HG03432 (cell line): Measurements from ENCODE around the gene FHL2.

Experiments
- ATAC-seq: cut with Tn5 transposase; IDR thresholded peaks from one replicate; pipeline ENCODE4 v1.9.1; 2021; ENCODE audit warnings: mild to moderate bottlenecking, moderate library complexity; ENCODE audit not compliant: unreplicated experiment

FHL2 gene

DNA sequence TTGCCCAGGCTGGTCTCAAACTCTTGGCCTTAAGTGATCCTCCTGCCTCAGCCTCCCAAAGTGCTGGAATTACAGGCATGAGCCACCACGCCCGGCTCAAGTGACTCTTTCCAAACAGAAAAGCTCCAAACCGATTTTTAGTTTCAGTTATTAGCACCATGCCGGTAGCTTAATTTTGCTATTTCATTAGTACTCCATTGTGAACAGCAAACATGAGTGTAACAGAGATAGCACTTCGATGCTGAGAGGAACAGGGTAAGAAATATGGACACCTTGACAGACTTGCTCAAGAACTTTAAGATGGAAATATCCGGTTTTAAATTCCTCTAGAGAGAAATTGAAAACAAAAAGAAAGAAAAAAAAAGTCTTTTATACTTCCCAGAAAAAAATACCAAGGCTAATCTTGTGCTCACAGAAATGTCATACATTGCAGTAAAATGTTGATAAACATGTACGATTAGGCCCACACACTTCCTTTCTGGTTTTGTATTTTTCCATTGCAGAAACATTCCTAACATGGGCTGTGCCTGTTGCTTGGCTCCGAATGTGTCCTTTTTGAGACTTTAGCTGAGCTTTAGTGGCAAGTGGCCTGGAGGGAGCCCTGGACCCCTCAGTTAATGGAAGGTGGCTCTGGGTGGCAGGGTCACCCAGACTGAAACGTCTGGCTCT, 18.3 kb downstream of the FHL2 start:
- no peak for ATAC-seq

DNA sequence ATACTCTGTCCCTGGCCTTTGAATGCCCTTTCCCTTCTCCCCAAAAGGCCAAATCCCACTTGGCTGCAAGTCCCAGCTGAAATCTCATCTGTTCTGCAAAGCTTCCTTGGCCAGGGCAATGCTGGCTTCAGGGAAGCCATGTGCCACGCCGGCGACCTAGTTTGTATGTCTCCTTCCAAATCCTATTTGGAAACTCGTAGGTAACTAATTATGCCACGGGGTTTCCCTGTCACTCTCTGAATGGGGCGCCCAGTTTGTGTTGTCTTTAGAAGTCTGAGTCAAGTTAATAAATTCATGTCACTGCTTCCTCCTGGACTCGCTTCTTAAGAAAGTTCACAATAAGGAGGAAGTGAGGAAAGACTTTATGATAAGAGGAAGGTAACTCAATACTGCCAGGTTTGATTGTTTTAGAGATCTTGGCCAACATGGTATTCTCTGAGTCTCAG, 19.1 kb downstream of the FHL2 start:
- no peak for ATAC-seq

DNA sequence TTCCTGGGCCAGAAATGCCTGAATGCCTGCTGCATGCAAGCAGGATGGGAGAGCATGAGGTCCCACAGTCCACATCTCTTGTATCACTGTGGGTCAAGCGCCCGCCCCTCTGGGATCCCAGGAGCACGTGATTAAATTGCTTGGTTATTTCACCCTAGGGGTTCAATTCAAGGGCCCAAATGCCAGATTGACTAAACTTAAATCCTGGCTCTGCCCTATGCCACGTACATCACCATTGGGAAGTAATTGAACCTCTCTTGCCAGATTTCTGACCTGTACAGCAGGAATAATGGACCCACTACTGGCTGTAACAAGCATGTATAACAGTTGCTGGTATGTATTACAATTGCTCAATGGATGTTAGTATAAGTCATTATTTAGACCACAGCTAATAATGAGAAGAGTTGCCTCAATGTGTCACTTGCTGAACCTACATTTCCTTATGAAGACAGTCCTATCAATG, 19.9 kb downstream of the FHL2 start:
- ATAC-seq: no peak

DNA sequence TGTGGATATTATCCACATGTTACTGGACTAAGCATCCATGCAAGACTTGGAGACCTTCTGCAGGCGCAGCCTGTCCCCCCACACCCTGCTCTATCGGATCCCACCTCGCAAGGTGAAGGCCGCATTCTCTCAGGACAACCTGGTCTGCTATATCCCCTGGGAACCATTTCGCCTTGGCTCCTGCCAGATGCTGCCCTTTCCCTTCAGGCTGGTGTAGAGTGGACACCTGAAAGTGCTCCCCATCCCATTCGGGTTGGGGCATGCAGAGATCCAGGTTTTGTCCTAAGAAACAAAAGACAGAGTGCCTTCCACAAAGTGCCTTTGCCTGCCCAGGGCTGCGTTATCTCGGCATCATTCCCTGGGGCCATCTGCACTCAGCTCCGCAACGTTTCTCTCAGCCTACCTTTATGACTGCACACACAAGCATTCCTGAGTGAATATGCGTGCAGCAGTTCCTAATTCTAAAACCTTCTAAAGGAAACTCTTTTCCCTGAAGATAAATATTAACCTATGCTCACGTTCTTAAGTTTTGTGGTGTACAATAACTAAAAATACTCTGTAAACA, 20.5 kb downstream of the FHL2 start:
- no peak for ATAC-seq

DNA sequence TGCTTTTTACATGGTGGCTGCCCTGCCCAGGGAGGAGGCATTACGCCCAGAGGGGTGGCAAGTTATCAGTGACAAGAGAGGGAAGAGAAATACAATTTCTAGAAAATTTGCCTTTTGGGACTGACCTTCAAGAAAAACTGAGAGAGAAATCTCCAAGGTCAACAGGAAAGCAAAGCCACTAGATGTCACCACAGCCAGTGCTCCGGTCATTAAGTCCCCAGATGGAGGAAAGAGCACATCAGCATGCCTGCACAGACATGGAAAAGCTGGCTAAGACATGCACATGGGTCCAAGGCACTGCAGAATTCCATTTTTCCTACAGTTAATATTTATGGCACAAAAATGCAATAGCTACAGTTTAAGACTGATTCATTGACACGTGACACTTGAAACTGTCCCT, 21.0 kb downstream of the FHL2 start:
- no peak for ATAC-seq

DNA sequence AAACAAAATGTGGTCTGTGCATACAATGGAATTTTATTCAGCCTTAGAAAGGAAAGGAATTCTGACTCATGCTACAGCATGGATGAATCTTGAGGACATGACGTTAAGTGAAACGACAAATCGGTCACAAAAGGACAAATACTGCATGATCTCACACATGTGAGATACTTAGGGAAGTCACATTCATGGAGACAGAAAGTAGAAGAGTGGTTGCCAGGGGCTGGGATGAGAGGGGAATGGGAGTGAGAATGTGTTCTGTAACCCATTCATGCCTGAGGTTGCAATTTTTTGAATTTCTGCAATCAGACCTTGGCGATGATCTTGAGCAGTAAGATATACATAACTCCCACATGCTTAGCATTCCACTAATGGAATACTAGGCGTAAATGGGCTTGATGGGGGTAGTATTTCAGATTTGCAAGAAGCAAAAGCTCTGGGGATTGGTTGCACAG, 22.0 kb downstream of the FHL2 start:
- no peak for ATAC-seq

DNA sequence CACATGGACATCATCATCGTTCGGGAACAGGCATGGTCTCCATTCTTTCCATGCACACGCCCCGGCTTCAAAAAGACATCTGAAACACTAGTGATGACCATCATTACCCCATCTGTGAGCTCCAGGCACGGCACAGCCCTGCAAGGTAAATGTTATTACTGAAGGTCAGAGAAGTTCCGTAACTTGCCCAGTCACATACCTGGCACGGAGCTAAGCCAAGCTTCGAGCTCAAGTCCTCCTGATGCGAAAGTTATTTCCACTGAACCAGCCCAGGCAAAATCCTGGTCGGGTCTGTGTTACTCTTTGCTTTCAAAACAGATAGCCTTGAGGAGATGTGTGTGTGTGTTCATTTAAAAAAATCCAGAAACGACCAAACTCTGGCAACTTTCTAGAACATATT, 22.8 kb downstream of the FHL2 start:
- no peak for ATAC-seq

DNA sequence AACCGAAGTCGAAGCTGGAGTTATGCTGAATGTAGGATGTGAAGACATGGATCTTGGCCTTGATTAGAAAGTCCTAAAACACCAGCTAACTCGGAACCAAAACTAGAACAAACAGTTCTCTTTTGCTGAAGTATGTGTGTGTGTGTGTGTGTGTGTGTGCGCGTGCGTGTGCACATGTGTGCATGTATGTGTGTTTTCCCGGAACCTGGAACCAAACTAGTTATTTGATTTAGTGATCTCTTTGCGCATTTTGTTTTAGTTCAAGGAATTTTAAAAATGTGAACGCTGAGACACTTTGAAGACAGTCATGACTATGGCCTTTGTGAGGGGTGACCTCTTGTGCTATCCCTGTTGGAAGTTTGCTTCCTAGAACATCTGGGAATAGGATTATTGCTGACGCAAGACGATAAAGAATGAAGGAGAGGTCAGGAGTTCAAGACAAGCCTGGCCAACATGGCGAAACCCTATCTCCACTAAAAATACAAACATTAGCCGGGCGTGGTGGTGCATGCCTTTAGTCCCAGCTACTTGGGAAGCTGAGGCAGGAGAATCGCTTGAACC, 23.8 kb downstream of the FHL2 start:
- ATAC-seq: no peak

DNA sequence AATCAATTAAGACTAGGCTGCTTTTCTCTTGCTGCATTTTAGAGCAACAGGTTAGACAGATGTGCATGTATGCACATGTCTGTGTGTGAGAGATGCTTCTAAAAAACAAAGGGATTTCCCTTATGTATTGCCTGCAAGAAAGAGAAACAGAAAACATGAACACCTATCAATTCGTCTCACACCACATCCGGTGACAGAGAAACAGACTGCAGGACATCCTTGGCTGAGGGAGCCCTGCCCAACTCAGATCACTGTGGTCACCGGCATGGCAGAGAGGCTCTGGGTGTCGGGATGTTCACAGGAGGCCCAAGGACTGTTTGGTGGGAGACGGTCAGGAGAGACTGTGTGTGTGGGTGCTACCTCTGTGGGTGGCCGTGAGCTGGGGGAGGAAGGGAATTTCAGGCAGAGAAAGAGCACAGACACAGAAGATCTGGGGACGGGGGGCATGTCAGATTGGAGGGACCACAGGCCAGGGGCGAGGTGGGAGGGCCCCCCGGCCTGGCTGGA, 24.9 kb downstream of the FHL2 start:
- ATAC-seq: peak; percentile 92

DNA sequence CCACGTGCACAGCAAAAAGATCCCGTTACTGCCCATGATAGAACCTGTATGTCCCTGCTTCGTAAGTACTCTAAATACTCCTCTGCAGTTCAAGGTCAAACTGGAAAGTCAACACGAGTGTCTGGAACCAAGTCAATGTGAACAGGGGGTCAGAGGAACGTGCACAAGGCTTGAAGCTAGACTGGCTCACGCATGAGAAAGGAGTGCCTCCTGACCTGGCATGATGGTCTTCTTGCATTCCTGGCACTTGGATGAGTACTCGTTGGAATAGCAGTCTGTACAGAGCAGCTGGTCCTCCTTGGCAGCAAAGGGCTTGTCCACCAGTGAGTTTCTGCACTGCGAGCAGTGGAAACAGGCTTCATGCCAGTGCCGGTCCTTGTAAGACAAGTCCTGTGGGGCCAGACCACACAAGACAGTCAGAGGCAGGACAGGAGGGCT, 25.5 kb downstream of the FHL2 start:
- peak; percentile 26 for ATAC-seq

DNA sequence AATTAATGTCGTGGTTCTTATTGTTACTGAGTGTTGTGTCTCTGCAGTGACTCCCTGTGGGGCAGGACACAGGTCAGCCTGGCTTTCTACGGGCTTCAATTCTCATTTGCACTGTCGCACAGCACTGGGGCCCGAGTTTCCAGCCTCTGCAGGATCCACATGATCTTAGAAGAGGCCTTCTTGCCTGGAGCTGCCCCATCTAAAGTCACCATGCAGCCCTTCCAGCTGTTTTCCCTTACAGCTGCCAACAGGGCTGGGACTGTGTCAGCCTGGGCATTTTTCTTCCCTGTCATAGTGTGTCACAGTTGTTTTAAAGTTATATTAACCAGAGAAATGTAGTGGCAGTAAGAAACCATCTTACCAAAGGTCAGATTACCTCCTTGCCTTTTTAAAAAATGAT, 27.0 kb downstream of the FHL2 start:
- no peak for ATAC-seq

DNA sequence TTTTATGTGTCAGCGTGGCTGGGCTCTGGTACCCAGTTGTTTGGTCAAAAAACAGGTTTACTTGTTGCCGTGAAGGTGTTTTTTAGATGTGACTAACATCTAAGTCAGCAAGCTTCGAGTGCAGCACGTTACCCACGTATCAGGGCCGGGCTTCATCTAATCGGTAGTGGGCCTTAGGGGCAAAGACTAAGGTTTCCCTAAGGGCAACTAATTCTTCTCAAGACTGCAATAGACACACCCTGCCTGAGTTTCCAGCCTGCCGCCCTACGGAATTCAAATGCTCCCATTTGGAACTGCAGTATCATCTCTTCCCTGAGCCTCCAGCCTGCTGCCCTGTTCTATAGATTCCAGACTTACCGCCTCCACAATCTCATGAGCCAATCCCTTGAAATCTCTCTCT, 27.7 kb downstream of the FHL2 start:
- ATAC-seq: no peak

DNA sequence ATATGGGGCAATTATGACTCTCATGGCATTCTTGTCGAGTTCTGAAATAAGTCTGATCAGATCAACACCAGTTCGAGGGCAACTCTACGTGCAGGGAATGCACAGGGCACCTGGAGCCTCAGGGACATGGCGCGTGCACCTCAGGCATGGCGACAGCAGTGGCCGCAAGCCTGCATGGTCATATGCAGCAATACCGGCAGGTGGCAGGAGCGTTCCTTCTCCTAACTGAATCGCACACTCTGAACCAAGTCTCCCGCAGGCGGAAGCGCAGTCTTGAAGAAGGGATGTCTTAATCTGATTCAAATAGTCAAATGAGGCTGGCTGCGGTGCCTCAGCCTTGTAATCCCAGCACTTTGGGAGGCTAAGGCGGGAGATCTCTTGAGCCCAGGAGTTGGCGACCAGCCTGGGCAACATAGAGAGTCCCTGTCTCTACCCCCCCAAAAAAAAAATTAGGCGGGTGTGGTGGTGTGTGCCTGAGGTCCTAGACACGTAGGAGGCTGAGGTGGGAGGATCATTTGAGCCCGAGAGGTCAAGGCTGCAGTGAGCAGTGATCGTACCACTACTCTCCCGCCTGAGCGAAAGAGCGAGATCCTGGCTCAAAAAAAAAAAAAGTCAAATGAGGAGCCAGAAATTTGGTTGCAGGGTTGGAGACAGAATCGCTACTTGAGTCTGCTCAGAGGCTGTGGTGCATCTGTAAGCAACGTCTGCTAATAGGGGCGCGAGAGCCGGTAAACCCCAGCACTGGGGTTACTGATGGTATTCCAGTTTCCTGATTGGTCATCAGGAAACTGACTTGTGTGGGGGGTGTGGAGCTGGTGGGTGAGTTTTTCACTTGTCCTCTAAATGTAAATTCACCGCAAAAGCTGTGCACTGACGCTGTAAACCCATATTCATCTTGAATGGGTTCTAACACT, 28.8 kb downstream of the FHL2 start:
- ATAC-seq: peak; percentile 78

DNA sequence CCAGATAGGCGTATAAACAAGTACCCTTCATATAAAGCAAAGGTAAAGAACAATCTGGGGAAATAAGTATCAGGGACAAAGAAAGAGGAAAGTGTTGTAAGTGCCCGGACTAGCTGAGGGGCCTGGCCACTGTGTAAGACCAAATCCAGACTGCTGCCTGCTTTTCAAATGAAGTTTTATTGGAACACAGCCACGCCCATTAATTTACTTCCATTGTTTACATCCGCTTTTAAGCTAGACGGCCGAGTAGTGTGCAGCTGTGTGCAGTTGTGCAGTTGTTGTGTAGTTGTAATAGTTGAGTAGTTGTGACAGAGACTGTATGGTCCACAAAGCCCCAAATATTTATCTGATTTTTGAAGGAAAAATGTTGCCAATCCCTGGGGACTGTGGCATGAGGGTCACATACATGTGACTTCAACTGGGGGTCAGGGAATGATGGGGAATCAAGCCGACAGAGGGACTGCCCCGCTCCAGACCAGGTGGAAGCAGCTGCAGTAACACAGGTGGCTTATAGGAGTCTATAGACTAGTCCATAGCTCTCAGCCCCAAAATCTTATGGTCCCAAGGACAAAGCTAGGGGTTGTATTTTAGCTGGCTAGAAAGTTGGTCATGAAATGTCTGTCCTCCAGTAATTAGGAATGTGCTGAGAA, 30.0 kb downstream of the FHL2 start:
- ATAC-seq: no peak

DNA sequence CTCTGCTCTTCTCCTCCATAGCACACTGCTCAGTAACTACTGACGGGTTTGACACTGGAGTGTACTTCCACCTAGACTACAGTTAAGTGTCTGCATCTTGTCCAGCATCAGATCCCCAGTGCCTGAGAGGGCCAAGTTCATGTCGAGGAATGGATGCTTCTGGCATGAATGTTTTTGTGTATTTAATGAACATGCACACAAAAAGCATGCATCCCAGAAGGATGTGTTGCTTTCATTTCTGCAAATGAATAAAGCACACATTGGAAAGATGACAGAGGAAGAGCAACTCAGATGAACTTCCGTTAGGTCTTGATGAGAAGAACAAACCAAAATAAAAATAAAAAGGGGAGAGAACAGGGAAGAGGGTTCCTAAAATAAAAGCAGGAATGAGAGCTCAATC, 33.6 kb downstream of the FHL2 start:
- no peak for ATAC-seq

DNA sequence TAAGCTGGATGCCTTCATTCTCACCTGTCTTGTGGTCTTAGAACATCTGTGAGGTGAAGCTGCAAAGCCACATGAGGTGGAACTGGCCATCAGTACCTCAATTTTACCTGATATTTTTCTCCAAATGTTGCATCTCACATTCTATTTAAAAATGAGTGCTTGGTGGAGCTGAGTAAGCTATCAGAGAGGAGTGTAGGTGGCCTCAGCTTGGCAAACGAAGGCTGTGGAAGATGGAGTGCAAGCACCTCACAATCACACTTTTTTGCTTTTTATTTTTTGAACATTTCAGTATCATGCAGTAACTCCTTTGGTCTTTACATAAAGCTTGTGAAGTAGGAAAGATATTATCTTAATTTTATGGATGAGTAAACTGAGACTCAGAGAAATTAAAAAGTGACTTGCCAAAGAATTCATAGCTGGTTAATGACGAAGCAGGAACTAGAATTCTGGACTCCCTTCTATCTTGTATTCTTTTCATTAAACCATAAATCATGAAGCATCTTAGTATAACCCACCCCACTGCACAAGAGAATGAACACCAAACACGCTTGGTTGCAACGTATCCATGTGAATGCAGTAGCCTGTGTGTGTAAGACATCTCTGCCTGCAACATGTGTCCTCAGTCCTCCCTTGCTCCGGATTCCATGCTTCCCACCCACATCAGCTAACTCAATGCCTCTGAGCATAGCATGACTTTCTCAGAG, 34.3 kb downstream of the FHL2 start:
- ATAC-seq: no peak

DNA sequence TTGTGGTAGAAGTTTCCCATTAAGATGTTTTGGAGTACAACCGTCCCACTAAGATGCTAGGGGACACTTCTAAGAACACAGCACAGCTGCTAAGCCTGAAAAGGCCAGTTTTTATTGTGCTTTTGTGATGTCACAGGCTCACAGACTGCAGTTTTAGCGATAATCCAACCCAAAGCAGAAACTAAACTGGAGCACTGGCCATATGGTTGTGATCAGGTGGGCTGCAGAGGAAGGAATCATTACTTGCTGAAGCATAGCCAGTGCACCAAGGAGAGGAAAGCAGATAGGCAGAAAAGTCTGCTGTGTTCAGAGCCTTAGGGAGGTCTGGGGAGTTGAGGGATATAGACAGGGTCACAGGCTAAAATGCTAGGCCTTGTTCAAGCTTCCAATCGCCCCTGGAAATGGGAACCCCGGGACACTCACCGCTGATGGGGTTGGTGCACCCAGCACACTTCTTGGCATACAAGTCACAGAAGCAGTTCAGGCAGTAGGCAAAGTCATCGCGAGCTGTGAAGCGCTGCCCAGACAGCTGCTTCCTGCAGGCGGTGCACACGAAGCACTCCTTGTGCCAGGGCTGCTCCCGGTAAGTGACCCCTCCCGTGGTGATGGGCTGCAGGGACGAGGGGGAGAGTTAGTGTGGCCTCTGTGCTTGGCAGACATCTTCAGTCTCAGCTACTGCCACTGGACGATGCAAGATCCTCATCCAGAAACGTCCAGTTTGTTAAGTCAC, 35.8 kb downstream of the FHL2 start:
- no peak for ATAC-seq

DNA sequence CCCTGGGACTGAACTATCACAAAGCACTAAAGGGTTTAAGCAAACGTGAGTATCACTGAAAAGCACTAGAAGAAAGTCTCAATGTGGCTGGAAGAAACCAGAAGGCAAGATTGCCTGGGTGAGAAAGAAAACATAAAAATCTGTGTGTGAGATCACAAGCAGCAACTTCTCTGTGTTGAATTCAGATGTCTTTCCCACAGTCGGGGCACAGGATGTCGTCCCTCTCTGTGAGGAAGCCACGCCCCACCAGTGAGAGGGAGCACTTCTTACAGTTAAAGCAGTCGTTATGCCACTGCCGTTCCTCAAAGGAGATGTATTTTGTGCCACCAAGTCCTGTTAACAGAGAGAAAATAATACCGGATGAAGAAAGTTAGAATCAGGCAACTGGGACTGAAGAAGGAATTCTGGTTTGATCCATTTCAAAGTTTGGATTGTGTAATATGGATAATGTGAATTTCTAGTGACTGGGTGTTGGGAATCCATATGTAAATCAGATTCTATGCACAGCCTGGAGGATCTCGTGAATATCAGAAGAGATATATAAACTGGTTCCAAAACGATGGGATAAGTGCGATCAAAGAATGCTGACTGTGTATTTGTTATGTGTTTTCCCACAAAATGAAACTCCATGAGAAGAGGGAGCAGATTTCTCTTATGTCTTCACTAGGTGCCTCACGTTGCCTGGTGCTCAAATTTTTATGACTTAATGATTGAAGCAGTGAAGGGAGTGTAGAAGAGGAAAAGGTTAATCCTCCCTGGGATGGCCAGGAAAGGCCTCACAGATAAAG, 37.6 kb downstream of the FHL2 start:
- no peak for ATAC-seq

DNA sequence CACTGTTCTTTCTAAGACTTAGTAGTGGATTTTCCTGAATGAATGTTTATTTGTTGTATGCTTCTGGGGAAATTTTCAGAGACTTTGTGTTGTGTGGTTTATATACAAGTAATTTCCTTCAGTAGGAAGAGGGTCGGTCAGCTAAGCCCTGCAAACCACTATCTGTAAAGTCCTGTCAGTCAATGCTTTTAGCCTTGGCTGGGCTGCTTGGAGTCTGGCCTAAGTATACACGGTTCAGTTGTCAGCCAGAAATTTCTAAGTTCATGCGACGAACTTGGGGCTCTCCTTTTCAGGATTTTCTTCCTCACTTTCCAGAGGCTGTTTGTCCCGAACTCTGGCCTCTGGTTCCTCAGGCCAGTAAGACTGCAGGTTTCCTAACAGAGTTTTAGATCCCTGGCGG, 40.3 kb downstream of the FHL2 start:
- no peak for ATAC-seq
